HCT116 (cell line): ENCODE results near the gene CALCOCO2. TPM values are rescaled to one million over a fixed set of nuclear protein-coding genes. Genes with fewer than 3 reads are reported as not detected.

Experiments
- ATAC-seq: fragments of 200-7000 bp; cut with Tn5 transposase; 2 replicates; pipeline ENCODE4 v1.9.1; 2020; ENCODE audit warnings: mild to moderate bottlenecking, moderate library complexity
- BruUV-seq: library from RNA; stranded (reverse); fragments of 400-500 nt; replicated peaks from 2 replicates; lab custom pipeline; 2021; lab: Mats Ljungman, UMichigan
- CTCF ChIA-PET: fragments of 300-600 bp; sonication (Branson Sonifier 250); formaldehyde crosslinking; loops from one replicate; lab custom pipeline; 2021; ENCODE audit warnings: antibody characterized with exemption; lab: Charles Lee
- POLR2A ChIA-PET: fragments of 300-600, 350-600 bp; sonication (Branson Sonifier 250); formaldehyde crosslinking; loops from one replicate; lab custom pipeline; 2021; ENCODE audit warnings: antibody characterized with exemption; lab: Charles Lee
- RAD21 ChIA-PET, 2 experiments: fragments of 300-600 bp; sonication (Branson Sonifier 250); formaldehyde crosslinking; loops; one replicate each; lab custom pipeline; 2023; ENCODE audit warnings: low total read pairs in 2 of 2; ENCODE audit not compliant: uncharacterized antibody in 2 of 2, unreplicated experiment in 2 of 2, low non-redundant PET in 1 of 2; lab: Charles Lee
- DNase-seq: peaks from one replicate; pipeline ENCODE4 v3.0.0-alpha.2; 2010; ENCODE audit warnings: low read depth, low spot score
- H2AFZ ChIP-seq: fragments of 200-600 bp; shearing (Covaris generic), sonication (generic); 2 replicates; pipeline ENCODE4 v1.6.1; 2017; ENCODE audit warnings: low read depth, mixed run types, mixed read lengths, antibody characterized with exemption, low read length; ENCODE audit not compliant: poor library complexity, severe bottlenecking
- H3K27ac ChIP-seq: 2 replicates; pipeline ENCODE4 v1.5.1; 2012; ENCODE audit warnings: low read depth, low read length
- H3K27me3 ChIP-seq: fragments of 200-600 bp; sonication (generic); 2 replicates; pipeline ENCODE4 v1.6.1; 2016; ENCODE audit warnings: mixed run types, low read length, mixed read lengths; ENCODE audit not compliant: insufficient read depth
- H3K36me3 ChIP-seq, 2 experiments: fragments of 200-500 bp in 1 of 2; fragments of 200-600 bp in 1 of 2; sonication (Bioruptor generic) in 1 of 2; sonication (generic) in 1 of 2; 2 replicates each; pipeline versions ENCODE4 v1.5.1 to v1.6.1; 2014 to 2016; ENCODE audit warnings: low read length in 2 of 2, inconsistent platforms in 1 of 2, mixed read lengths in 1 of 2, mixed run types in 1 of 2; ENCODE audit not compliant: insufficient read depth in 2 of 2, control insufficient read depth in 1 of 2
- H3K4me1 ChIP-seq, 2 experiments: fragments of 200-600 bp in 1 of 2; sonication (generic) in 1 of 2; 2 replicates each; pipeline versions ENCODE4 v1.5.1 to v1.6.1; 2012 to 2017; ENCODE audit warnings: low read length in 2 of 2, inconsistent platforms in 1 of 2, mild to moderate bottlenecking in 1 of 2, mixed read lengths in 1 of 2, mixed run types in 1 of 2, moderate library complexity in 1 of 2; ENCODE audit not compliant: insufficient read depth in 2 of 2, control insufficient read depth in 1 of 2
- H3K4me2 ChIP-seq: fragments of 200-600 bp; sonication (generic); 2 replicates; pipeline ENCODE4 v1.6.1; 2017; ENCODE audit warnings: mixed run types, low read length, mixed read lengths
- H3K4me3 ChIP-seq, 2 experiments: fragments of 200-600 bp in 1 of 2; sonication (generic) in 1 of 2; replicated peaks in 1 of 2; 2 replicates each; pipeline ENCODE4 v1.5.1; 2011 to 2016; ENCODE audit warnings: low read length in 2 of 2, control low read depth in 1 of 2, low read depth in 1 of 2, mild to moderate bottlenecking in 1 of 2, mixed read lengths in 1 of 2, mixed run types in 1 of 2
- H3K79me2 ChIP-seq: fragments of 200-600 bp; sonication (generic); 2 replicates; pipeline ENCODE4 v1.6.1; 2017; ENCODE audit warnings: mild to moderate bottlenecking, mixed run types, low read length, moderate library complexity, mixed read lengths; ENCODE audit not compliant: insufficient read depth
- H3K9ac ChIP-seq: fragments of 200-600 bp; sonication (generic); 2 replicates; pipeline ENCODE4 v1.6.1; 2016; ENCODE audit warnings: low read length, mixed read lengths
- H3K9me2 ChIP-seq: fragments of 200-600 bp; sonication (generic), shearing (Covaris generic); 2 replicates; pipeline ENCODE4 v1.6.1; 2017; ENCODE audit warnings: mixed run types, mild to moderate bottlenecking, moderate library complexity; ENCODE audit not compliant: insufficient read depth
- H3K9me3 ChIP-seq, 2 experiments: fragments of 200-500 bp in 1 of 2; fragments of 200-600 bp in 1 of 2; sonication (Bioruptor generic) in 1 of 2; sonication (generic) in 1 of 2; 2 replicates each; pipeline ENCODE4 v1.6.1; 2014 to 2017; ENCODE audit warnings: low read length in 2 of 2, mixed read lengths in 2 of 2, inconsistent platforms in 1 of 2, low read depth in 1 of 2, mild to moderate bottlenecking in 1 of 2, mixed run types in 1 of 2, moderate library complexity in 1 of 2; ENCODE audit not compliant: control insufficient read depth in 1 of 2, insufficient read depth in 1 of 2
- H4K20me1 ChIP-seq: fragments of 200-600 bp; sonication (generic), shearing (Covaris generic); 2 replicates; pipeline ENCODE4 v1.6.1; 2017; ENCODE audit warnings: mixed run types, mild to moderate bottlenecking, moderate library complexity; ENCODE audit not compliant: insufficient read depth
- ATF3 ChIP-seq: IDR thresholded peaks from 2 replicates; pipeline ENCODE4 v1.6.1; 2012
- ELF1 ChIP-seq: IDR thresholded peaks from 2 replicates; pipeline ENCODE4 v1.6.1; 2012; ENCODE audit warnings: low read depth, borderline replicate concordance
- EZH2phosphoT487 ChIP-seq: fragments of 200-600 bp; IDR thresholded peaks from 2 replicates; pipeline ENCODE4 v1.6.1; 2018; ENCODE audit warnings: antibody characterized with exemption, borderline replicate concordance
- FOSL1 ChIP-seq: IDR thresholded peaks from 2 replicates; pipeline ENCODE4 v1.6.1; 2012; ENCODE audit warnings: low read depth
- JUND ChIP-seq: IDR thresholded peaks from 2 replicates; pipeline ENCODE4 v1.6.1; 2012
- POLR2AphosphoS5 ChIP-seq: IDR thresholded peaks from 2 replicates; pipeline ENCODE4 v1.6.1; 2011; ENCODE audit warnings: mild to moderate bottlenecking, low read depth, low read length, moderate library complexity
- YY1 ChIP-seq: IDR thresholded peaks from 2 replicates; pipeline ENCODE4 v1.6.1; 2011; ENCODE audit warnings: low read length, low read depth, moderate library complexity, mild to moderate bottlenecking; ENCODE audit not compliant: insufficient replicate concordance; ENCODE audit errors: extremely low read depth
- ZNF274 ChIP-seq: fragments of 200-500 bp; sonication (Bioruptor generic); IDR thresholded peaks from 2 replicates; pipeline ENCODE4 v1.6.1; 2014; ENCODE audit warnings: mild to moderate bottlenecking, low read depth, low read length, inconsistent platforms
- intact Hi-C: fragments of 100-400 bp; cut with micrococcal nuclease; formaldehyde crosslinking; loops from 2 replicates; pipeline ENCODE4 v1.10.0; 2022
- total RNA-seq: library from RNA; stranded (reverse); gene quantifications from one replicate; pipeline ENCODE4 v1.2.1, GENCODE V29; 2021; ENCODE audit not compliant: unreplicated experiment
- TF ChIP-seq, protein P1 (sequence below): IDR thresholded peaks from 2 replicates; pipeline ENCODE4 v1.6.1; 2011; ENCODE audit warnings: mild to moderate bottlenecking, low read length, moderate library complexity; ENCODE audit not compliant: insufficient replicate concordance; ENCODE audit errors: extremely low read depth
- TF ChIP-seq, protein P2 (sequence below), 3 experiments: fragments of 200-600 bp in 1 of 3; sonication (generic) in 1 of 3; IDR thresholded peaks in 2 of 3; conservative IDR thresholded peaks in 1 of 3; 2 replicates each; pipeline ENCODE4 v1.5.1; 2012 to 2017; ENCODE audit warnings: low read depth in 2 of 3, low read length in 2 of 3, antibody characterized with exemption in 1 of 3, borderline replicate concordance in 1 of 3, control low read depth in 1 of 3, mild to moderate bottlenecking in 1 of 3, mixed read lengths in 1 of 3, mixed run types in 1 of 3, moderate library complexity in 1 of 3; ENCODE audit not compliant: insufficient read depth in 1 of 3

Gene CALCOCO2
- total RNA-seq, 1 experiment from 2014 or later, result 151 TPM

GRCh38 chr17:48893646-48894508, 63.0 kb downstream of the CALCOCO2 start:
- Histone ChIP-seq H3K27ac (peak overlapping the region; percentile 73), H3K9ac (peak overlapping the region; percentile 91), H3K9me2 (no peaks in the 10 kb centered on the region), H2AFZ (no peak overlapping the region), H3K27me3 (no peaks in the 10 kb centered on the region), H3K79me2 (peaks cover 44% of the 10 kb centered on the region), H3K4me2 (peak overlapping the region; percentile 76), H3K4me1 (peaks cover 11 to 28% of the 10 kb centered on the region in 2 experiments; a peak in 3 of 4 replicates), H4K20me1 (no peaks in the 10 kb centered on the region), H3K36me3 (peaks cover 22 to 41% of the 10 kb centered on the region in 2 experiments; a peak in 3 of 4 replicates), H3K4me3 (peak overlapping the region; percentile 82 to 88), H3K9me3 (no peaks in the 10 kb centered on the region)
- POLR2A ChIA-PET, result interaction anchor here (1.5 to 2.5 kb wide), 3 partner anchors 9 to 14 kb away, joined by 4 to 34 read pairs (median 10); partner anchors contain the start of gene UBE2Z
- ATAC-seq, result no peak
- intact Hi-C loops, result loop anchor here (2.0 to 5.0 kb wide), 3 partner anchors 13 to 298 kb away; no protein-coding TSS in a partner anchor
- TF ChIP-seq POLR2AphosphoS5 (no peak), FOSL1 (no peak), ATF3 (no peak), ZNF274 (no peak), YY1 (no peak), ELF1 (no peak), EZH2phosphoT487 (no peak), JUND (no peak)
- TF ChIP-seq, protein P1, sequence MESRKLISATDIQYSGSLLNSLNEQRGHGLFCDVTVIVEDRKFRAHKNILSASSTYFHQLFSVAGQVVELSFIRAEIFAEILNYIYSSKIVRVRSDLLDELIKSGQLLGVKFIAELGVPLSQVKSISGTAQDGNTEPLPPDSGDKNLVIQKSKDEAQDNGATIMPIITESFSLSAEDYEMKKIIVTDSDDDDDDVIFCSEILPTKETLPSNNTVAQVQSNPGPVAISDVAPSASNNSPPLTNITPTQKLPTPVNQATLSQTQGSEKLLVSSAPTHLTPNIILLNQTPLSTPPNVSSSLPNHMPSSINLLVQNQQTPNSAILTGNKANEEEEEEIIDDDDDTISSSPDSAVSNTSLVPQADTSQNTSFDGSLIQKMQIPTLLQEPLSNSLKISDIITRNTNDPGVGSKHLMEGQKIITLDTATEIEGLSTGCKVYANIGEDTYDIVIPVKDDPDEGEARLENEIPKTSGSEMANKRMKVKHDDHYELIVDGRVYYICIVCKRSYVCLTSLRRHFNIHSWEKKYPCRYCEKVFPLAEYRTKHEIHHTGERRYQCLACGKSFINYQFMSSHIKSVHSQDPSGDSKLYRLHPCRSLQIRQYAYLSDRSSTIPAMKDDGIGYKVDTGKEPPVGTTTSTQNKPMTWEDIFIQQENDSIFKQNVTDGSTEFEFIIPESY, result no peak
- TF ChIP-seq, protein P2, sequence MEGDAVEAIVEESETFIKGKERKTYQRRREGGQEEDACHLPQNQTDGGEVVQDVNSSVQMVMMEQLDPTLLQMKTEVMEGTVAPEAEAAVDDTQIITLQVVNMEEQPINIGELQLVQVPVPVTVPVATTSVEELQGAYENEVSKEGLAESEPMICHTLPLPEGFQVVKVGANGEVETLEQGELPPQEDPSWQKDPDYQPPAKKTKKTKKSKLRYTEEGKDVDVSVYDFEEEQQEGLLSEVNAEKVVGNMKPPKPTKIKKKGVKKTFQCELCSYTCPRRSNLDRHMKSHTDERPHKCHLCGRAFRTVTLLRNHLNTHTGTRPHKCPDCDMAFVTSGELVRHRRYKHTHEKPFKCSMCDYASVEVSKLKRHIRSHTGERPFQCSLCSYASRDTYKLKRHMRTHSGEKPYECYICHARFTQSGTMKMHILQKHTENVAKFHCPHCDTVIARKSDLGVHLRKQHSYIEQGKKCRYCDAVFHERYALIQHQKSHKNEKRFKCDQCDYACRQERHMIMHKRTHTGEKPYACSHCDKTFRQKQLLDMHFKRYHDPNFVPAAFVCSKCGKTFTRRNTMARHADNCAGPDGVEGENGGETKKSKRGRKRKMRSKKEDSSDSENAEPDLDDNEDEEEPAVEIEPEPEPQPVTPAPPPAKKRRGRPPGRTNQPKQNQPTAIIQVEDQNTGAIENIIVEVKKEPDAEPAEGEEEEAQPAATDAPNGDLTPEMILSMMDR (IDR thresholded peaks at IDR 0.05 in 2 of 3, conservative IDR thresholded peaks at IDR 0.05 in 1 of 3; ENCODE audit: borderline replicate concordance in 1 of 3, insufficient read depth in 1 of 3, low read depth in 2 of 3, low read length in 2 of 3), result no peak
- RAD21 ChIA-PET, result no interaction called here
- CTCF ChIA-PET, result interaction anchor here (0.6 to 2.4 kb wide), 4 partner anchors 10 to 196 kb away, joined by 3 to 16 read pairs (median 4); no protein-coding TSS in a partner anchor
- no peak for DNase-seq
- no TSS peak for BruUV-seq
